Caco-2 (cell line): ENCODE measurements around the gene ROGDI. TPM values are rescaled to one million over a fixed set of nuclear protein-coding genes. Genes with fewer than 3 reads are reported as not detected.

Experiments
- BruUV-seq: library from RNA; stranded (reverse); fragments of 400-500 nt; replicated peaks from 2 replicates; lab custom pipeline; 2021; lab: Mats Ljungman, UMichigan
- CTCF ChIA-PET: fragments of 300-600 bp; sonication (Branson Sonifier 250); formaldehyde crosslinking; loops from one replicate; lab custom pipeline; 2022; ENCODE audit warnings: antibody characterized with exemption; lab: Charles Lee
- POLR2A ChIA-PET: fragments of 300-600 bp; sonication (Branson Sonifier 250); formaldehyde crosslinking; loops from one replicate; lab custom pipeline; 2022; ENCODE audit warnings: antibody characterized with exemption; lab: Charles Lee
- DNase-seq, 2 experiments: peaks; one replicate each; pipeline versions ENCODE4 v3.0.0 to v3.0.0-alpha.2; 2020 to 2022
- H3K27me3 ChIP-seq: replicated peaks from 2 replicates; pipeline ENCODE4 v1.6.0; 2011; ENCODE audit warnings: low read length; ENCODE audit not compliant: control insufficient read depth, insufficient read depth
- H3K36me3 ChIP-seq: 2 replicates; pipeline ENCODE4 v1.5.1; 2011; ENCODE audit warnings: low read length; ENCODE audit not compliant: control insufficient read depth, insufficient read depth
- H3K4me1 ChIP-seq: fragments of 250-450 bp; sonication (Bioruptor Pico); 2 replicates; pipeline ENCODE4 v1.5.1; 2020; ENCODE audit warnings: mild to moderate bottlenecking
- H3K4me3 ChIP-seq: 2 replicates; pipeline ENCODE4 v1.5.1; 2011; ENCODE audit warnings: low read depth, mild to moderate bottlenecking, control low read depth, low read length
- H3K9me3 ChIP-seq: fragments of 250-450 bp; sonication (Bioruptor Pico); 2 replicates; pipeline ENCODE4 v1.5.1; 2020; ENCODE audit warnings: mild to moderate bottlenecking, moderate library complexity
- H3K27ac Mint-ChIP-seq: one replicate; pipeline ENCODE4 v1.8.0; 2022; ENCODE audit warnings: mixed read lengths; ENCODE audit not compliant: unreplicated experiment
- H3K27me3 Mint-ChIP-seq: one replicate; pipeline ENCODE4 v1.8.0; 2022; ENCODE audit warnings: mixed read lengths; ENCODE audit not compliant: insufficient read depth, unreplicated experiment
- H3K36me3 Mint-ChIP-seq: one replicate; pipeline ENCODE4 v1.8.0; 2022; ENCODE audit warnings: mild to moderate bottlenecking, mixed read lengths; ENCODE audit not compliant: insufficient read depth, unreplicated experiment
- H3K4me1 Mint-ChIP-seq: one replicate; pipeline ENCODE4 v1.8.0; 2022; ENCODE audit warnings: low read depth, mixed read lengths; ENCODE audit not compliant: unreplicated experiment
- H3K4me3 Mint-ChIP-seq: one replicate; pipeline ENCODE4 v1.8.0; 2022; ENCODE audit warnings: mild to moderate bottlenecking, moderate library complexity, mixed read lengths; ENCODE audit not compliant: unreplicated experiment
- H3K9me3 Mint-ChIP-seq: one replicate; pipeline ENCODE4 v1.8.0; 2022; ENCODE audit warnings: mixed read lengths; ENCODE audit not compliant: unreplicated experiment
- CTCF ChIP-seq, 2 experiments: fragments of 200-600 bp in 1 of 2; IDR thresholded peaks; 1 replicate in 1 of 2; 2 replicates in 1 of 2; pipeline versions ENCODE4 v1.5.1 to v1.8.0; 2011 to 2022; ENCODE audit warnings: antibody characterized with exemption in 1 of 2, control low read depth in 1 of 2, inconsistent platforms in 1 of 2, low read depth in 1 of 2, low read length in 1 of 2, mild to moderate bottlenecking in 1 of 2, moderate library complexity in 1 of 2; ENCODE audit not compliant: insufficient read depth in 1 of 2, severe bottlenecking in 1 of 2, unreplicated experiment in 1 of 2
- intact Hi-C: fragments of 100-400 bp; cut with micrococcal nuclease; formaldehyde crosslinking; loops from one replicate; pipeline ENCODE4 v1.10.0; 2022; ENCODE audit not compliant: unreplicated experiment
- total RNA-seq: library from RNA; stranded (reverse); gene quantifications from 2 replicates; pipeline ENCODE4 v1.2.3, GENCODE V29; 2022

ROGDI gene
- total RNA-seq, 1 experiment from 2014 or later = 18.2 TPM

DNA sequence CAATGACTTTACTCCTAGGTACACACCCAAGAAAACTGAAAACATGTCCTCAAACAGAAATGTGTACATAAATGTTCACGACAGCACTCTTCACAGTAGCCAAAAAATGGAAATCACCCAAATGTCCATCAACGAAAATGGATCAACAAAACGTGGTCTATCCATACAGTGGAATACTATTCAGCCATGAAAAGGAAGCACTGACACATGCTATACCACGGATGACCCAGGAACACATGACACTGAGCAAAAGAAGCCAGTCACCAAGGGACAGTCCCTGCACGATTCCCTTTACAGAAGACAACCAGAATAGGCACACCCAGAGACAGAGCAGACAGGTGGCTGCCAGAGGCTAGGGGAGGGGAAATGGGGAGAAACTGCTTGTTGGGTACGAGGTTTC is 46.7 kb downstream of the ROGDI start:
- no TSS peak for BruUV-seq
- Histone ChIP-seq H3K4me1 (no peaks in the 10 kb centered on the region), H3K9me3 (0 out of 2 replicates have a peak, but pooled peaks cover 9% of the 10 kb centered on the region), H3K36me3 (peaks cover 6% of the 10 kb centered on the region), H3K27me3 (no peaks in the 10 kb centered on the region), H3K4me3 (no peak overlapping the region)
- no peak overlapping the region for H3K27ac Mint-ChIP-seq
- no peak for DNase-seq
- no peaks in the 10 kb centered on the region for H3K4me1 Mint-ChIP-seq
- no peak for TF ChIP-seq CTCF (IDR thresholded peaks at IDR 0.05; ENCODE audit: insufficient read depth in 1 of 2, low read depth in 1 of 2, low read length in 1 of 2, severe bottlenecking in 1 of 2, unreplicated experiment in 1 of 2)
- H3K4me3 Mint-ChIP-seq = no peak overlapping the region
- intact Hi-C loops = no loop called here
- H3K36me3 Mint-ChIP-seq = peaks cover 63% of the 10 kb centered on the region
- CTCF ChIA-PET = no interaction called here
- H3K27me3 Mint-ChIP-seq = no peaks in the 10 kb centered on the region
- POLR2A ChIA-PET = no interaction called here
- H3K9me3 Mint-ChIP-seq = no peaks in the 10 kb centered on the region

GRCh38 chr16:4754865-4755264 is 47.6 kb downstream of the ROGDI start:
- H3K4me3 Mint-ChIP-seq = no peak overlapping the region
- H3K36me3 ChIP-seq = peaks cover 6% of the 10 kb centered on the region
- intact Hi-C loops = no loop called here
- H3K36me3 Mint-ChIP-seq = peaks cover 59% of the 10 kb centered on the region
- H3K4me3 ChIP-seq = no peak overlapping the region
- CTCF ChIA-PET = no interaction called here
- no peaks in the 10 kb centered on the region for H3K9me3 Mint-ChIP-seq
- H3K27me3 Mint-ChIP-seq = no peaks in the 10 kb centered on the region
- no peak for DNase-seq
- POLR2A ChIA-PET = no interaction called here
- H3K27me3 ChIP-seq = no peaks in the 10 kb centered on the region
- no peak overlapping the region for H3K27ac Mint-ChIP-seq
- no peak for TF ChIP-seq CTCF (IDR thresholded peaks at IDR 0.05; ENCODE audit: insufficient read depth in 1 of 2, low read depth in 1 of 2, low read length in 1 of 2, severe bottlenecking in 1 of 2, unreplicated experiment in 1 of 2)
- 0 out of 2 replicates have a peak, but pooled peaks cover 9% of the 10 kb centered on the region for H3K9me3 ChIP-seq
- no peaks in the 10 kb centered on the region for H3K4me1 Mint-ChIP-seq
- no TSS peak for BruUV-seq
- H3K4me1 ChIP-seq = no peaks in the 10 kb centered on the region

DNA sequence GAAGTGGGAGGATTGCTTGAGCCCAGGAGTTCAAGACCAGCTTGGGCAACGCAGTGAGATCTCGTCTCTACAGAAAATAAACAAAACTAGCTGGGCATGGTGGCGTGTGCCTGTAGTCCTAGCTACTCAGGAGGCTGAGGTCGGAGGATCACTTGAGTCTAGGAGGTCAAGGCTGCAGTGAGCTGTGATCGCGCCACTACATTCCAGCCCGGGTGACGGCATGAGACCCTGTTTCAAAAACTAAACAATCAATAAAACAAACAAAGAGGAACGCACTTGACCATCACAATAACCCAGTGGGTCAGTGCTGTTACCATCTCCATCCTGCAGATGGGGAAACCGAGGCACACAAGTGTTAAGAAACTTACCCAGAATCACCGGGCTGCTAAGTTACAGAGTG is 49.2 kb downstream of the ROGDI start:
- BruUV-seq = no TSS peak
- Mint-ChIP-seq H3K36me3 (peaks cover 51% of the 10 kb centered on the region), H3K9me3 (no peaks in the 10 kb centered on the region), H3K4me3 (no peak overlapping the region), H3K27me3 (no peaks in the 10 kb centered on the region), H3K4me1 (no peaks in the 10 kb centered on the region), H3K27ac (no peak overlapping the region)
- no peak for TF ChIP-seq CTCF (IDR thresholded peaks at IDR 0.05; ENCODE audit: insufficient read depth in 1 of 2, low read depth in 1 of 2, low read length in 1 of 2, severe bottlenecking in 1 of 2, unreplicated experiment in 1 of 2)
- ChIA-PET CTCF (no interaction called here), POLR2A (no interaction called here)
- Histone ChIP-seq H3K4me3 (no peak overlapping the region), H3K4me1 (no peaks in the 10 kb centered on the region), H3K27me3 (no peaks in the 10 kb centered on the region), H3K36me3 (peaks cover 6% of the 10 kb centered on the region), H3K9me3 (0 out of 2 replicates have a peak, but pooled peaks cover 9% of the 10 kb centered on the region)
- no peak for DNase-seq
- intact Hi-C loops = no loop called here
